IPS DF 6.9 (cell line): ENCODE data around the gene MTRF1L.

Source experiments
- DNase-seq: peaks from one replicate; pipeline ENCODE4 v3.0.0-alpha.2; 2013; ENCODE audit warnings: low read depth, low spot score
- H3K27ac ChIP-seq: one replicate; pipeline ENCODE4 v1.5.1; 2013; ENCODE audit warnings: low read length, control low read depth
- H3K27me3 ChIP-seq: 2 replicates; pipeline ENCODE4 v1.6.1; 2013; ENCODE audit warnings: mild to moderate bottlenecking, low read length; ENCODE audit not compliant: control insufficient read depth, insufficient read depth
- H3K36me3 ChIP-seq: 2 replicates; pipeline ENCODE4 v1.6.1; 2013; ENCODE audit warnings: low read length; ENCODE audit not compliant: control insufficient read depth, insufficient read depth
- H3K4me1 ChIP-seq: 2 replicates; pipeline ENCODE4 v1.6.1; 2013; ENCODE audit warnings: low read length; ENCODE audit not compliant: control insufficient read depth, insufficient read depth
- H3K4me3 ChIP-seq: 2 replicates; pipeline ENCODE4 v1.5.1; 2013; ENCODE audit warnings: mild to moderate bottlenecking, low read length
- H3K9me3 ChIP-seq: 2 replicates; pipeline ENCODE4 v1.6.1; 2013; ENCODE audit warnings: low read length, inconsistent platforms; ENCODE audit not compliant: control insufficient read depth, insufficient read depth
- WGBS: extraction: QIAGEN DNeasy Blood & Tissue Kit; methylation state at CpG from one replicate; pipeline ENCODE4 v1.1.7; 2013; ENCODE audit warnings: mixed read lengths, missing lambda C conversion rate; ENCODE audit not compliant: insufficient read length, insufficient coverage; 5-methylcytosine and 5-hydroxymethylcytosine counted together

The MTRF1L gene

GRCh38 chr6:152948150-152948768 is 54.2 kb downstream of the MTRF1L start:
- no peaks in the 10 kb centered on the region for H3K36me3 ChIP-seq
- no peak overlapping the region for H3K27ac ChIP-seq
- no peaks in the 10 kb centered on the region; the same call in 1 of the 2 replicates for H3K4me1 ChIP-seq
- H3K4me3 ChIP-seq = no peak overlapping the region
- H3K9me3 ChIP-seq = no peaks in the 10 kb centered on the region
- no peak for DNase-seq
- no peaks in the 10 kb centered on the region for H3K27me3 ChIP-seq
- no CpG with 5 or more reads among the region's 9 CpGs for WGBS

- Histone ChIP-seq H3K27me3 (no peaks in the 10 kb centered on the region), H3K4me1 (no peaks in the 10 kb centered on the region; the same call in 1 of the 2 replicates), H3K27ac (no peak overlapping the region), H3K36me3 (no peaks in the 10 kb centered on the region), H3K9me3 (no peaks in the 10 kb centered on the region), H3K4me3 (no peak overlapping the region)
- WGBS = no CpG with 5 or more reads among the region's 2 CpGs
- no peak for DNase-seq
Observed at GRCh38 chr6:152946995-152947394, 55.5 kb downstream of the MTRF1L start.

- Histone ChIP-seq H3K36me3 (no peaks in the 10 kb centered on the region), H3K4me3 (no peak overlapping the region), H3K4me1 (no peaks in the 10 kb centered on the region; the same call in 1 of the 2 replicates), H3K27me3 (no peaks in the 10 kb centered on the region), H3K9me3 (no peaks in the 10 kb centered on the region), H3K27ac (no peak overlapping the region)
- no peak for DNase-seq
- WGBS = no CpG with 5 or more reads among the region's 3 CpGs
Observed at GRCh38 chr6:152946484-152946883, 56.0 kb downstream of the MTRF1L start.

GRCh38 chr6:152943260-152943897 is 59.1 kb downstream of the MTRF1L start:
- no CpG with 5 or more reads among the region's 2 CpGs for WGBS
- Histone ChIP-seq H3K27ac (no peak overlapping the region), H3K27me3 (no peaks in the 10 kb centered on the region), H3K36me3 (no peaks in the 10 kb centered on the region), H3K4me1 (no peaks in the 10 kb centered on the region; the same call in 1 of the 2 replicates), H3K9me3 (no peaks in the 10 kb centered on the region), H3K4me3 (no peak overlapping the region)
- no peak for DNase-seq

- no peaks in the 10 kb centered on the region for H3K9me3 ChIP-seq
- H3K27me3 ChIP-seq = no peaks in the 10 kb centered on the region
- no peak overlapping the region for H3K4me3 ChIP-seq
- H3K27ac ChIP-seq = no peak overlapping the region
- no peaks in the 10 kb centered on the region; the same call in 1 of the 2 replicates for H3K4me1 ChIP-seq
- DNase-seq = no peak
- no peaks in the 10 kb centered on the region for H3K36me3 ChIP-seq
- no CpG with 5 or more reads among the region's 1 CpG for WGBS
Observed at GRCh38 chr6:152942319-152942869, 60.1 kb downstream of the MTRF1L start.

DNA sequence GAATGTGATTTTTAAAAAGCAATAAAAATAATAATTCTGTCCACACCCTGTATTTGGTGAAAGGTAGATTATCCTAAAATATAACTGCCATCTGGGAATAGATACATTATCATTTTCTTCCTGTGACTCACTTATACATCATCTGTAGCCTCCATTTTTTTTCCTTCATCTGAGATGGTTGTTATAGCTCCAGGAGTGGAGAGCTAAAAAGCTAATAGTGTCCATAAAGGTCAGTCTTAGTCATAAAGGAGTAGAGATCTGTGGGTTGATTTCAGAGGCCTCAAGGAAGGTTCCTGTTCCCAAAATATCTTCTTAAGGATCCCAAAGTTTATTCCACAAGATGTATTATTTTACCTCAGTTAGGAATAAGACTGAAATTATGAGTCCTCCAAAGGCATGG is 60.8 kb downstream of the MTRF1L start:
- H3K9me3 ChIP-seq = no peaks in the 10 kb centered on the region
- H3K4me1 ChIP-seq = no peaks in the 10 kb centered on the region
- DNase-seq = no peak
- no peak overlapping the region for H3K4me3 ChIP-seq
- no peak overlapping the region for H3K27ac ChIP-seq
- H3K36me3 ChIP-seq = no peaks in the 10 kb centered on the region
- H3K27me3 ChIP-seq = no peaks in the 10 kb centered on the region
